Measurements from ENCODE around the gene KIF26B.
"Not testable (repeated sequence)": the region's sequence is repeated elsewhere in the genome, so short reads cannot be mapped to it uniquely, and the experiment has no call there.

The KIF26B gene

GRCh38 chr1:245691897-245692296 lies 537.1 kb downstream of the KIF26B start:
- no peak for DNase-seq

GRCh38 chr1:245692318-245692717 lies 537.5 kb downstream of the KIF26B start:
- no peak for DNase-seq

GRCh38 chr1:245693116-245693793 lies 538.5 kb downstream of the KIF26B start:
- no peak for DNase-seq

GRCh38 chr1:245693941-245694752 lies 539.4 kb downstream of the KIF26B start:
- DNase-seq: no peak

GRCh38 chr1:245694753-245695195 lies 540.0 kb downstream of the KIF26B start:
- no peak for DNase-seq

GRCh38 chr1:245695211-245695610 lies 540.4 kb downstream of the KIF26B start:
- no peak for DNase-seq

GRCh38 chr1:245695701-245696100 lies 540.9 kb downstream of the KIF26B start:
- DNase-seq: not testable (repeated sequence)

GRCh38 chr1:245698116-245698515 lies 543.3 kb downstream of the KIF26B start:
- DNase-seq: no peak

- DNase-seq: no peak
These were observed 544.1 kb downstream of the KIF26B start for GRCh38 chr1:245698860-245699259.

- DNase-seq: no peak
These were observed 545.8 kb downstream of the KIF26B start for GRCh38 chr1:245700631-245701030.

- DNase-seq: no peak
These were observed 546.8 kb downstream of the KIF26B start for GRCh38 chr1:245701631-245702030.

GRCh38 chr1:245702346-245702745 lies 547.6 kb downstream of the KIF26B start:
- DNase-seq: no peak

- DNase-seq: no peak
These were observed 549.6 kb downstream of the KIF26B start for GRCh38 chr1:245704341-245704740.

- DNase-seq: no peak
These were observed 550.0 kb downstream of the KIF26B start for GRCh38 chr1:245704765-245705164.

- no peak for DNase-seq
These were observed 553.2 kb downstream of the KIF26B start for GRCh38 chr1:245707941-245708340.

- DNase-seq: no peak
These were observed 556.4 kb downstream of the KIF26B start for GRCh38 chr1:245710961-245711903.

GRCh38 chr1:245714027-245714426 lies 559.2 kb downstream of the KIF26B start:
- not testable (repeated sequence) for DNase-seq

- DNase-seq: no peak
These were observed 560.5 kb downstream of the KIF26B start for GRCh38 chr1:245715291-245715701.

GRCh38 chr1:245715970-245716369 lies 561.2 kb downstream of the KIF26B start:
- no peak for DNase-seq

GRCh38 chr1:245716561-245716960 lies 561.8 kb downstream of the KIF26B start:
- no peak for DNase-seq

- no peak for DNase-seq
These were observed 562.8 kb downstream of the KIF26B start for GRCh38 chr1:245717611-245718010.

GRCh38 chr1:245718123-245718522 lies 563.3 kb downstream of the KIF26B start:
- DNase-seq: no peak

- DNase-seq: no peak
These were observed 564.2 kb downstream of the KIF26B start for GRCh38 chr1:245718951-245719350.
